ENCODE data around the gene PRDM10. TPM values are rescaled to one million over a fixed set of nuclear protein-coding genes. Genes with fewer than 3 reads are reported as not detected.

Gene PRDM10
- total RNA-seq, 1 experiment from 2014 or later = 7.7 TPM

- no peak for DNase-seq
These were observed 51.3 kb downstream of the PRDM10 start for GRCh38 chr11:129951201-129951865.

More at GRCh38 chr11:129951201-129951865, 51.3 kb downstream of the PRDM10 start:
- H3K9ac ChIP-seq (ENCODE audit: extremely low read depth, insufficient read length, low read length) = no peak overlapping the region
- no peak overlapping the region for H3K14ac ChIP-seq (ENCODE audit: insufficient read depth, low read length)
- no CpG with 5 or more reads among the region's 10 CpGs for WGBS (ENCODE audit: extremely low coverage, insufficient read length, low lambda C conversion rate)
- H3K23ac ChIP-seq (ENCODE audit: insufficient read length, low read depth, low read length) = no peak overlapping the region
- no peaks in the 10 kb centered on the region for H3K9me3 ChIP-seq (ENCODE audit: control insufficient read depth, low read depth, low read length)
- no peak overlapping the region for H2AFZ ChIP-seq (ENCODE audit: low read length)
- no peak overlapping the region for H2BK5ac ChIP-seq (ENCODE audit: insufficient read length, low read length)
- H2BK120ac ChIP-seq (ENCODE audit: low read depth, low read length, poor library complexity, severe bottlenecking) = no peak overlapping the region
- no peaks in the 10 kb centered on the region for H3K79me2 ChIP-seq (ENCODE audit: insufficient read depth, low read length)
- H3K4me1 ChIP-seq (ENCODE audit: insufficient read depth, low read length) = 0 out of 2 replicates have a peak, but pooled peaks cover 3% of the 10 kb centered on the region
- no peak overlapping the region for H3K4me2 ChIP-seq (ENCODE audit: insufficient read depth, insufficient read length, low read length)
- no peak overlapping the region for H2AK5ac ChIP-seq (ENCODE audit: insufficient read length, low read length)
- no peak overlapping the region for H4K8ac ChIP-seq (replicated peaks; ENCODE audit: insufficient read length, low read depth, low read length)
- no peak overlapping the region for H4K91ac ChIP-seq (ENCODE audit: insufficient read length, low read depth, low read length)
- Mint-ChIP-seq H3K36me3 (ENCODE audit: insufficient read depth in 1 of 3, low read depth in 3 of 3) (peaks cover 8 to 21% (median 20%) of the 10 kb centered on the region in 3 experiments; a peak in 6 of 7 replicates), H3K27me3 (ENCODE audit: low read depth) (no peaks in the 10 kb centered on the region), H3K4me1 (peaks cover 16 to 20% of the 10 kb centered on the region in 2 experiments), H3K4me3 (no peak overlapping the region), H3K9me3 (no peaks in the 10 kb centered on the region), H3K27ac (no peak overlapping the region; a peak in 1 of 7 replicates)
- H3K23me2 ChIP-seq (ENCODE audit: insufficient read length, low read depth, low read length, poor library complexity, severe bottlenecking) = no peaks in the 10 kb centered on the region
- no peak overlapping the region for H2BK12ac ChIP-seq (ENCODE audit: insufficient read length, low read depth, low read length)
- H3T11ph ChIP-seq (ENCODE audit: low read length) = no peak overlapping the region
- no peak overlapping the region for H3K56ac ChIP-seq (ENCODE audit: insufficient read length, low read depth, low read length)
- no peaks in the 10 kb centered on the region for H3K27me3 ChIP-seq (ENCODE audit: insufficient read depth, low read length)
- TF ChIP-seq CTCF (conservative IDR thresholded peaks at IDR 0.05) = no peak
- H4K5ac ChIP-seq (ENCODE audit: insufficient read length, low read depth, low read length) = no peak overlapping the region
- no peak overlapping the region for H2BK15ac ChIP-seq (ENCODE audit: low read depth, low read length)
- no peaks in the 10 kb centered on the region for H3K79me1 ChIP-seq (ENCODE audit: insufficient read depth, low read depth, low read length, poor library complexity, severe bottlenecking)
- no peaks in the 10 kb centered on the region for H4K20me1 ChIP-seq (ENCODE audit: control insufficient read depth, insufficient read depth, insufficient read length)
- no peak overlapping the region for H2BK20ac ChIP-seq (ENCODE audit: low read depth, low read length, poor library complexity, severe bottlenecking)
- no peak overlapping the region for H3K18ac ChIP-seq (ENCODE audit: insufficient read length, low read depth, low read length)
- no peak overlapping the region for H3K4ac ChIP-seq (ENCODE audit: low read depth, low read length)
- no peak overlapping the region for H3K27ac ChIP-seq (ENCODE audit: insufficient read length, low read depth, low read length)

Data from H9 (cell line).